Measurements from ENCODE around the gene KLHL24. TPM values are rescaled to one million over a fixed set of nuclear protein-coding genes. Genes with fewer than 3 reads are reported as not detected.
"Not testable (repeated sequence)": the region's sequence is repeated elsewhere in the genome, so short reads cannot be mapped to it uniquely, and the experiment has no call there.

The KLHL24 gene
- total and polyA plus RNA-seq, 7 donors = 3.3 to 162 (median 77.8) TPM

- Histone ChIP-seq H3K4me3 (no peak overlapping the region), H3K27ac (no peak overlapping the region), H3K36me3 (ENCODE audit: insufficient read depth in 1 of 2, low read depth in 1 of 2) (peaks cover 0 to 75% of the 10 kb centered on the region in 2 donors), H3K27me3 (ENCODE audit: insufficient read depth in 3 of 3, low read length in 2 of 3) (no peaks in the 10 kb centered on the region), H3K4me1 (peaks cover 28% of the 10 kb centered on the region), H3K9me3 (no peaks in the 10 kb centered on the region)
- TF ChIP-seq CTCF (IDR thresholded peaks at IDR 0.05) = no peak
- intact Hi-C loops (cut with DNase I) = no loop called here
- 78 to 88% (median 85%) methylated on average over 3 of the region's 3 CpGs for WGBS, 3 donors
- ATAC-seq = no peak
- DNase-seq = no peak
Observed at GRCh38 chr3:183664913-183665381, 29.5 kb downstream of the KLHL24 start.

GRCh38 chr3:183680061-183680460 lies 44.6 kb downstream of the KLHL24 start:
- DNase-seq = no peak
- no peaks in the 10 kb centered on the region for H3K4me1 ChIP-seq
- no peak for ATAC-seq
- 78 to 97% (median 89%) methylated on average over 3 of the region's 3 CpGs for WGBS, 3 donors
- no peak overlapping the region for H3K4me3 ChIP-seq
- H3K27me3 ChIP-seq (ENCODE audit: insufficient read depth in 3 of 3, low read length in 2 of 3) = no peaks in the 10 kb centered on the region
- no peak for TF ChIP-seq CTCF (IDR thresholded peaks at IDR 0.05)
- peaks cover 3 to 83% of the 10 kb centered on the region in 2 donors for H3K36me3 ChIP-seq (ENCODE audit: insufficient read depth in 1 of 2, low read depth in 1 of 2)
- no peak overlapping the region for H3K27ac ChIP-seq
- no peaks in the 10 kb centered on the region for H3K9me3 ChIP-seq
- intact Hi-C loops (cut with DNase I) = no loop called here

GRCh38 chr3:183687705-183688104 lies 52.3 kb downstream of the KLHL24 start:
- ATAC-seq (no peak), DNase-seq (no peak)
- WGBS, 3 donors = 77 to 82% (median 81%) methylated on average over 6 of the region's 6 CpGs
- TF ChIP-seq CTCF (IDR thresholded peaks at IDR 0.05) = no peak
- intact Hi-C loops (cut with DNase I) = no loop called here
- H3K27ac ChIP-seq = no peak overlapping the region
- no peaks in the 10 kb centered on the region for H3K27me3 ChIP-seq (ENCODE audit: insufficient read depth in 3 of 3, low read length in 2 of 3)
- no peaks in the 10 kb centered on the region for H3K4me1 ChIP-seq
- no peak overlapping the region for H3K4me3 ChIP-seq
- peaks cover 0 to 7% of the 10 kb centered on the region in 2 donors for H3K36me3 ChIP-seq (ENCODE audit: insufficient read depth in 1 of 2, low read depth in 1 of 2)
- H3K9me3 ChIP-seq = no peaks in the 10 kb centered on the region

GRCh38 chr3:183688874-183689273 lies 53.5 kb downstream of the KLHL24 start:
- DNase-seq = no peak
- no peak overlapping the region for H3K27ac ChIP-seq
- TF ChIP-seq CTCF (IDR thresholded peaks at IDR 0.05) = no peak
- no peaks in the 10 kb centered on the region for H3K4me1 ChIP-seq
- intact Hi-C loops (cut with DNase I) = no loop called here
- H3K4me3 ChIP-seq = no peak overlapping the region
- ATAC-seq = no peak
- H3K27me3 ChIP-seq (ENCODE audit: insufficient read depth in 3 of 3, low read length in 2 of 3) = no peaks in the 10 kb centered on the region
- WGBS, 3 donors = 60 to 77% (median 69%) methylated on average over 3 of the region's 3 CpGs
- no peaks in the 10 kb centered on the region for H3K36me3 ChIP-seq (ENCODE audit: insufficient read depth in 1 of 2, low read depth in 1 of 2)
- H3K9me3 ChIP-seq = no peaks in the 10 kb centered on the region

- DNase-seq; intact Hi-C loops (cut with DNase I); H3K36me3 ChIP-seq (ENCODE audit: insufficient read depth in 1 of 2, low read depth in 1 of 2); H3K9me3 ChIP-seq; H3K27ac ChIP-seq; H3K4me3 ChIP-seq; H3K4me1 ChIP-seq; ATAC-seq; H3K27me3 ChIP-seq (ENCODE audit: insufficient read depth in 3 of 3, low read length in 2 of 3): not testable (repeated sequence)
- 98 to 99% (median 98%) methylated on average over 5 of the region's 5 CpGs for WGBS, 3 donors
Observed at GRCh38 chr3:183689621-183690020, 54.2 kb downstream of the KLHL24 start.
